HepG2 (cell line): ENCODE results near the gene HSF4. TPM values are rescaled to one million over a fixed set of nuclear protein-coding genes. Genes with fewer than 3 reads are reported as not detected.

Experiments
- DPF2 ChIP-seq: sonication (generic); formaldehyde crosslinking; IDR thresholded peaks from 2 replicates; pipeline ENCODE4 v1.4.0; 2020; ENCODE audit warnings: mild to moderate bottlenecking, low read depth, missing genetic modification reagents, borderline replicate concordance
- HCFC1 ChIP-seq: fragments of 150-350 bp; IDR thresholded peaks from 2 replicates; pipeline ENCODE4 v1.6.1; 2014; ENCODE audit warnings: low read depth, low read length
- HDAC2 ChIP-seq: sonication (generic); formaldehyde crosslinking; IDR thresholded peaks from 2 replicates; pipeline ENCODE4 v1.4.0; 2020; ENCODE audit warnings: missing genetic modification reagents
- HDAC6 ChIP-seq: fragments of 200-600 bp; sonication (generic); IDR thresholded peaks from 2 replicates; pipeline ENCODE4 v1.7.0; 2017; ENCODE audit warnings: mild to moderate bottlenecking, antibody characterized with exemption, low read length, low read depth
- HMGA1 ChIP-seq: sonication (generic); formaldehyde crosslinking; conservative IDR thresholded peaks from 2 replicates; pipeline ENCODE4 v1.4.0; 2020; ENCODE audit warnings: missing genetic modification reagents
- IRX3 ChIP-seq: sonication (generic); formaldehyde crosslinking; IDR thresholded peaks from 2 replicates; pipeline ENCODE4 v1.8.1; 2023; ENCODE audit warnings: mild to moderate bottlenecking, low read depth, missing genetic modification reagents, borderline replicate concordance
- MYC ChIP-seq: sonication (generic); formaldehyde crosslinking; IDR thresholded peaks from 2 replicates; pipeline ENCODE4 v1.9.0; 2021; ENCODE audit warnings: missing genetic modification reagents, borderline replicate concordance
- NONO ChIP-seq, 2 experiments: fragments of 450-650 bp in 1 of 2; sonication (generic) in 1 of 2; formaldehyde crosslinking in 1 of 2; IDR thresholded peaks in 1 of 2; conservative IDR thresholded peaks in 1 of 2; 2 replicates each; pipeline versions ENCODE4 v1.6.1 to v1.8.0; 2017 to 2022; ENCODE audit warnings: mild to moderate bottlenecking in 1 of 2, missing genetic modification reagents in 1 of 2, moderate library complexity in 1 of 2
- POGZ ChIP-seq: sonication (generic); formaldehyde crosslinking; IDR thresholded peaks from 2 replicates; pipeline ENCODE4 v1.4.0; 2020; ENCODE audit warnings: mild to moderate bottlenecking, missing genetic modification reagents
- POLR2A ChIP-seq, 2 experiments: IDR thresholded peaks; 2 replicates each; pipeline ENCODE4 v1.6.1; 2011; ENCODE audit warnings: low read depth in 2 of 2, low read length in 2 of 2, mild to moderate bottlenecking in 1 of 2, moderate library complexity in 1 of 2; ENCODE audit not compliant: insufficient read depth in 1 of 2
- SYNCRIP ChIP-seq: fragments of 200-400 bp; formaldehyde crosslinking; IDR thresholded peaks from 2 replicates; pipeline ENCODE4 v1.6.1; 2018; ENCODE audit warnings: mild to moderate bottlenecking, low read depth, low read length; ENCODE audit not compliant: insufficient read depth
- U2AF1 ChIP-seq: fragments of 200-400 bp; formaldehyde crosslinking; optimal IDR thresholded peaks from 2 replicates; pipeline ENCODE3; 2017; ENCODE audit warnings: mild to moderate bottlenecking, low read depth, low read length
- YEATS4 ChIP-seq: sonication (generic); formaldehyde crosslinking; IDR thresholded peaks from 2 replicates; pipeline ENCODE4 v1.4.0; 2020; ENCODE audit warnings: missing genetic modification reagents, borderline replicate concordance
- ZFP82 ChIP-seq: sonication (generic); formaldehyde crosslinking; IDR thresholded peaks from 2 replicates; pipeline ENCODE4 v1.5.1; 2020; ENCODE audit warnings: mild to moderate bottlenecking, missing genetic modification reagents, borderline replicate concordance
- ZNF205 ChIP-seq: IDR thresholded peaks from 2 replicates; pipeline ENCODE4 v1.6.1; 2018; ENCODE audit warnings: missing biosample characterization, missing genetic modification reagents
- ZNF441 ChIP-seq: sonication (generic); formaldehyde crosslinking; IDR thresholded peaks from 2 replicates; pipeline ENCODE4 v1.7.0; 2021; ENCODE audit warnings: missing genetic modification reagents, borderline replicate concordance
- ZNF496 ChIP-seq: sonication (generic); formaldehyde crosslinking; IDR thresholded peaks from 2 replicates; pipeline ENCODE4 v1.8.1; 2023; ENCODE audit warnings: mild to moderate bottlenecking, moderate library complexity, missing genetic modification reagents; ENCODE audit not compliant: insufficient replicate concordance
- ZNF567 ChIP-seq: sonication (generic); formaldehyde crosslinking; IDR thresholded peaks from 2 replicates; pipeline ENCODE4 v1.8.1; 2023; ENCODE audit warnings: mild to moderate bottlenecking, missing genetic modification reagents, borderline replicate concordance
- ZNF720 ChIP-seq: sonication (generic); formaldehyde crosslinking; IDR thresholded peaks from 2 replicates; pipeline ENCODE4 v1.4.0; 2020; ENCODE audit warnings: missing genetic modification reagents
- ZNF839 ChIP-seq: sonication (generic); formaldehyde crosslinking; IDR thresholded peaks from 2 replicates; pipeline ENCODE4 v1.4.0; 2020; ENCODE audit warnings: missing genetic modification reagents, mild to moderate bottlenecking, borderline replicate concordance
- polyA plus RNA-seq, 8 experiments: library from polyadenylated mRNA; depleted of rRNA in 3 of 8; stranded (reverse) in 7 of 8; unstranded in 1 of 8; fragments of >200 nt; fragmentation: Illumina TruSeq in 4 of 8; extraction: Trizol in 4 of 8; gene quantifications; 2 replicates each; pipeline versions ENCODE4 v1.2.1 to v1.2.3, GENCODE V29; 2011 to 2016; ENCODE audit warnings: low read depth in 4 of 8, missing spikeins in 1 of 8, mixed read lengths in 1 of 8; ENCODE audit not compliant: insufficient read depth in 1 of 8
- total RNA-seq, 5 experiments: library from RNA; depleted of rRNA; stranded (reverse); fragments of >200 nt; fragmentation: Illumina TruSeq; extraction: Trizol; gene quantifications; 2 replicates each; pipeline ENCODE4 v1.2.3, GENCODE V29; 2016; ENCODE audit warnings: low read depth in 1 of 5
- TF ChIP-seq, protein P1 (sequence below): sonication (generic); formaldehyde crosslinking; IDR thresholded peaks from 2 replicates; pipeline ENCODE4 v1.8.1; 2023; ENCODE audit warnings: mild to moderate bottlenecking, missing genetic modification reagents
- TF ChIP-seq, protein P2 (sequence below): sonication (generic); formaldehyde crosslinking; IDR thresholded peaks from 2 replicates; pipeline ENCODE4 v1.5.0; 2020; ENCODE audit warnings: mild to moderate bottlenecking, missing genetic modification reagents
- TF ChIP-seq, protein P3 (sequence below): sonication (generic); formaldehyde crosslinking; IDR thresholded peaks from 2 replicates; pipeline ENCODE4 v1.5.0; 2020; ENCODE audit warnings: mild to moderate bottlenecking, missing genetic modification reagents

Gene HSF4
- total and polyA plus RNA-seq, 2 of the 13 experiments (the other 11 are each of a cell fraction or from before 2014, with no cell fraction given), result 3.5 to 16.9 TPM

DNA sequence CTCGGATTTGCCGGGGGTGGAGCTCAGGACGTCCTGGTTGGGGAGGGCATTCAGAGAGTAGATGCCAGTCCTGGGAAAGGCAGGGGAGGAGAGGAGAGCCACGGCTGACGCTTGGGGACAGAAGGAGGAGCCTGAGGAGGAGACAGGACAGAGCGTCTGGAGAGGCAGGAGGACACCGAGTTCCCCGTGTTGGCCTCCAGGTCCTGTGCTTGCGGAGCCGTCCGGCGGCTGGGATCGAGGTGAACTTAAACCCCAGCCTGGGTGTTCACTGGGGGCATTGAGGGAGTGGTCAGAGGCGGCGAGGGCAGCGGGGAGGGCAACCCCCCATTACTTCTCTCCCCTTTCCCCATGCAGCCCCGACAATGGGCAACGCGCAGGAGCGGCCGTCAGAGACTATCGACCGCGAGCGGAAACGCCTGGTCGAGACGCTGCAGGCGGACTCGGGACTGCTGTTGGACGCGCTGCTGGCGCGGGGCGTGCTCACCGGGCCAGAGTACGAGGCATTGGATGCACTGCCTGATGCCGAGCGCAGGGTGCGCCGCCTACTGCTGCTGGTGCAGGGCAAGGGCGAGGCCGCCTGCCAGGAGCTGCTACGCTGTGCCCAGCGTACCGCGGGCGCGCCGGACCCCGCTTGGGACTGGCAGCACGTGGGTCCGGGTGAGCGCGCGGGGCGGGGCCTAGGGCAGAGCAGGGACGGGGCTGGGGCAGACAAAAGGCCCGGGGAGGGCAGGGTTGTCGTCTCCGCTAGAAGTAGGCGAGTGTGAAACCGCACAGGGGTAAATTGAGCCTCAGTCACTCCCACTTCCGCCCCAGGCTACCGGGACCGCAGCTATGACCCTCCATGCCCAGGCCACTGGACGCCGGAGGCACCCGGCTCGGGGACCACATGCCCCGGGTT, 9.5 kb downstream of the HSF4 start (continued):
- TF ChIP-seq ZNF496 (CRISPR knock-in tag) (no peak), ZNF205 (CRISPR knock-in tag) (peak; percentile 84), ZNF441 (CRISPR knock-in tag) (peak; percentile 87; the same call in 1 of the 2 replicates), POGZ (peak; percentile 68; the same call in 1 of the 2 replicates), ZFP82 (CRISPR knock-in tag) (no peak; the same call in 1 of the 2 replicates), ZNF720 (CRISPR knock-in tag) (no peak), ZNF839 (CRISPR knock-in tag) (peak; percentile 97), MYC (CRISPR knock-in tag) (peak; percentile 94; the same call in 1 of the 2 replicates), HDAC2 (CRISPR knock-in tag) (peak; percentile 93; the same call in 1 of the 2 replicates), DPF2 (CRISPR knock-in tag) (0 out of 2 replicates have a peak, but pooled peaks have one; percentile 57), U2AF1 (no peak), HCFC1 (peak; percentile 12; the same call in 1 of the 2 replicates), YEATS4 (CRISPR knock-in tag) (peak; percentile 66; the same call in 1 of the 2 replicates), IRX3 (CRISPR knock-in tag) (peak; percentile 83), HDAC6 (no peak), NONO (IDR thresholded peaks at IDR 0.05) (no peak), NONO (CRISPR knock-in tag; conservative IDR thresholded peaks at IDR 0.05) (peak; percentile 96), HMGA1 (no peak), POLR2A (IDR thresholded peaks at IDR 0.05; ENCODE audit: insufficient read depth in 1 of 2, low read depth in 2 of 2, low read length in 2 of 2) (peak in 1 of 2 experiments; percentile 11; a peak in 1 of 4 replicates), SYNCRIP (no peak), ZNF567 (CRISPR knock-in tag) (peak; percentile 98)
- TF ChIP-seq, protein P1, sequence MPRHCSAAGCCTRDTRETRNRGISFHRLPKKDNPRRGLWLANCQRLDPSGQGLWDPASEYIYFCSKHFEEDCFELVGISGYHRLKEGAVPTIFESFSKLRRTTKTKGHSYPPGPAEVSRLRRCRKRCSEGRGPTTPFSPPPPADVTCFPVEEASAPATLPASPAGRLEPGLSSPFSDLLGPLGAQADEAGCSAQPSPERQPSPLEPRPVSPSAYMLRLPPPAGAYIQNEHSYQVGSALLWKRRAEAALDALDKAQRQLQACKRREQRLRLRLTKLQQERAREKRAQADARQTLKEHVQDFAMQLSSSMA (CRISPR knock-in tag), result 0 out of 2 replicates have a peak, but pooled peaks have one; percentile 80
- TF ChIP-seq, protein P2, sequence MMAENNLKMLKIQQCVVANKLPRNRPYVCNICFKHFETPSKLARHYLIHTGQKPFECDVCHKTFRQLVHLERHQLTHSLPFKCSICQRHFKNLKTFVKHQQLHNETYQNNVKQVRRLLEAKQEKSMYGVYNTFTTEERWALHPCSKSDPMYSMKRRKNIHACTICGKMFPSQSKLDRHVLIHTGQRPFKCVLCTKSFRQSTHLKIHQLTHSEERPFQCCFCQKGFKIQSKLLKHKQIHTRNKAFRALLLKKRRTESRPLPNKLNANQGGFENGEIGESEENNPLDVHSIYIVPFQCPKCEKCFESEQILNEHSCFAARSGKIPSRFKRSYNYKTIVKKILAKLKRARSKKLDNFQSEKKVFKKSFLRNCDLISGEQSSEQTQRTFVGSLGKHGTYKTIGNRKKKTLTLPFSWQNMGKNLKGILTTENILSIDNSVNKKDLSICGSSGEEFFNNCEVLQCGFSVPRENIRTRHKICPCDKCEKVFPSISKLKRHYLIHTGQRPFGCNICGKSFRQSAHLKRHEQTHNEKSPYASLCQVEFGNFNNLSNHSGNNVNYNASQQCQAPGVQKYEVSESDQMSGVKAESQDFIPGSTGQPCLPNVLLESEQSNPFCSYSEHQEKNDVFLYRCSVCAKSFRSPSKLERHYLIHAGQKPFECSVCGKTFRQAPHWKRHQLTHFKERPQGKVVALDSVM (CRISPR knock-in tag), result peak; percentile 27; the same call in 1 of the 2 replicates
- TF ChIP-seq, protein P3, sequence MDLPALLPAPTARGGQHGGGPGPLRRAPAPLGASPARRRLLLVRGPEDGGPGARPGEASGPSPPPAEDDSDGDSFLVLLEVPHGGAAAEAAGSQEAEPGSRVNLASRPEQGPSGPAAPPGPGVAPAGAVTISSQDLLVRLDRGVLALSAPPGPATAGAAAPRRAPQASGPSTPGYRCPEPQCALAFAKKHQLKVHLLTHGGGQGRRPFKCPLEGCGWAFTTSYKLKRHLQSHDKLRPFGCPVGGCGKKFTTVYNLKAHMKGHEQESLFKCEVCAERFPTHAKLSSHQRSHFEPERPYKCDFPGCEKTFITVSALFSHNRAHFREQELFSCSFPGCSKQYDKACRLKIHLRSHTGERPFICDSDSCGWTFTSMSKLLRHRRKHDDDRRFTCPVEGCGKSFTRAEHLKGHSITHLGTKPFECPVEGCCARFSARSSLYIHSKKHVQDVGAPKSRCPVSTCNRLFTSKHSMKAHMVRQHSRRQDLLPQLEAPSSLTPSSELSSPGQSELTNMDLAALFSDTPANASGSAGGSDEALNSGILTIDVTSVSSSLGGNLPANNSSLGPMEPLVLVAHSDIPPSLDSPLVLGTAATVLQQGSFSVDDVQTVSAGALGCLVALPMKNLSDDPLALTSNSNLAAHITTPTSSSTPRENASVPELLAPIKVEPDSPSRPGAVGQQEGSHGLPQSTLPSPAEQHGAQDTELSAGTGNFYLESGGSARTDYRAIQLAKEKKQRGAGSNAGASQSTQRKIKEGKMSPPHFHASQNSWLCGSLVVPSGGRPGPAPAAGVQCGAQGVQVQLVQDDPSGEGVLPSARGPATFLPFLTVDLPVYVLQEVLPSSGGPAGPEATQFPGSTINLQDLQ (CRISPR knock-in tag), result peak; percentile 78; the same call in 1 of the 2 replicates
